Myocyte (in vitro differentiated cells): ENCODE measurements around the gene KRTAP21-1. TPM values are rescaled to one million over a fixed set of nuclear protein-coding genes. Genes with fewer than 3 reads are reported as not detected.

Source experiments
- total RNA-seq: library from RNA; depleted of rRNA; stranded (reverse); fragments of >200 nt; gene quantifications from 2 replicates; pipeline ENCODE4 v1.2.3, GENCODE V29; 2014

KRTAP21-1 gene
- total RNA-seq, 1 donor from 2014 or later: not detected

Other genes with a start within 250 kb of the KRTAP21-1 start
- gene KRTAP19-6, start 213.6 kb downstream of the KRTAP21-1 start, total RNA-seq: not detected in 2 replicates
- gene KRTAP19-7, start 194.1 kb downstream of the KRTAP21-1 start, total RNA-seq: not detected in 2 replicates
- not detected in 2 replicates for gene KRTAP22-2, start 165.0 kb downstream of the KRTAP21-1 start, total RNA-seq
- not detected in 2 replicates for gene KRTAP6-3, start 163.0 kb downstream of the KRTAP21-1 start, total RNA-seq
- gene KRTAP6-2, start 156.5 kb downstream of the KRTAP21-1 start, total RNA-seq: not detected in 2 replicates
- gene KRTAP22-1, start 154.3 kb downstream of the KRTAP21-1 start, total RNA-seq: not detected in 2 replicates
- gene KRTAP6-1, start 141.5 kb downstream of the KRTAP21-1 start, total RNA-seq: not detected in 2 replicates
- gene KRTAP20-1, start 139.0 kb downstream of the KRTAP21-1 start, total RNA-seq: not detected in 2 replicates
- not detected in 2 replicates for gene KRTAP20-4, start 134.8 kb downstream of the KRTAP21-1 start, total RNA-seq
- not detected in 2 replicates for gene KRTAP20-2, start 120.2 kb downstream of the KRTAP21-1 start, total RNA-seq
- gene KRTAP20-3, start 112.6 kb downstream of the KRTAP21-1 start, total RNA-seq: not detected in 2 replicates
- not detected in 2 replicates for gene KRTAP21-3, start 36.7 kb downstream of the KRTAP21-1 start, total RNA-seq
- not detected in 2 replicates for gene KRTAP21-2, start 8.2 kb downstream of the KRTAP21-1 start, total RNA-seq
- gene KRTAP8-1, start 57.8 kb upstream of the KRTAP21-1 start, total RNA-seq: not detected in 2 replicates
- not detected in 2 replicates for gene KRTAP7-1, start 74.3 kb upstream of the KRTAP21-1 start, total RNA-seq
- gene KRTAP11-1, start 126.2 kb upstream of the KRTAP21-1 start, total RNA-seq: not detected in 2 replicates